HG03432 (cell line): ENCODE measurements around the gene PLK2.

ENCODE experiments used
- ATAC-seq: cut with Tn5 transposase; IDR thresholded peaks from one replicate; pipeline ENCODE4 v1.9.1; 2021; ENCODE audit warnings: mild to moderate bottlenecking, moderate library complexity; ENCODE audit not compliant: unreplicated experiment

The PLK2 gene

DNA sequence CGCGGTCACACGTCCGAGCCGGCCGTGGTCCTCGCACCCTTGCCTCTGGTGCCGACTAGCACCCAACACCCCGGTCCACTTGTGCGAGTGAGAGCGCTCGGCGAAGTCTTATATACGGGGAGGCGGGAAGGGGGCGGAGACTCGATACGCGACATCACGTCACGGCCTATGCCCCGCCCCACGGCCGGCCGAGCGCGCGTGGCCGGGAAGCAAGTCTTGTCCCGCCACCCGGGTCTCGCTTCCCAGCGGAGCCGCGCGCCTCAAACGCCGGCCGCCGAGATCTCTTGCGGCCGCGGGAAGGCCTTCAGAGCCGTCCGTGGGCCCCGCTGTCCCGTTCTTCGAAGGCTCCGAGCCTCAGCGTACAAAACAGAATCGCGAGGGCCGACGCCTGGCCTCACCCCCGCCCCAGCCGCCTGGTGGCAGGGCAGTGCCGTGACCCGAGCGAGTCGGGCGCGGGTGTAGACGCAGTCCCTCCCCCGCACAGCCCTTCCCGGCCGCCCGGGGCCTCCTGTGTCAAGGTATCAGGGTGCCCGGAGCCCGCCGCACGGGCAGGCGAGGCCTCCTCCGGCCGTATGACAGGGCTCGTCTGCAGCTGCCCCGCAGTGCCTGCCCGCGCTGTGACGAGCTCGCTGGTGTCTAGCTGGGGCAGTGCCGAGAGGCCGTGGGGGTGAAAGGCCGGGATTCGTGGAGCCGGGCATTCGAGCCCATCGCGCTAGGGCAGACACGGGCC lies at the start of gene PLK2:
Gene PLK2 (minus strand): TSS at position 85 of the 730 bp plus-strand sequence. CDS start 127 bp downstream, outside the sequence.
- ATAC-seq = peak; percentile 81

DNA sequence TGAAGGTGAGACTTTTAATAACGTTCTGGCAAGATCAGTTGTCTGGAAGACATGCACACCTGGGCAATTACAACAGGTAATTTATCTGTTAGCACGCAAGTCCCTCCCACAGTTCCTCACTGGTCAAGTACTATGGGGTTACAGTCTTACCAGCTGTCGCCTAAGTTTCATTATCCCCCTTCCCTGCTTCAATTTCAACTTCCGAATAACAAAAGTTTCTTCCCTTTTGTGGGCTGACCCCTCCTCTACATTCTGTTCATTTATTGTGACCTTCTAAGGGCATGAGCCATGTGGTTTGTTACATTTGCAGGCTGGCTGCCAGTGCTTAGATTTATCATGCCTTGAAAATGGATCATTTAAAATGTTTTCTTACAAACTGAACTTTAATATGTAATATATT lies 47.8 kb upstream of the PLK2 start:
- no peak for ATAC-seq

DNA sequence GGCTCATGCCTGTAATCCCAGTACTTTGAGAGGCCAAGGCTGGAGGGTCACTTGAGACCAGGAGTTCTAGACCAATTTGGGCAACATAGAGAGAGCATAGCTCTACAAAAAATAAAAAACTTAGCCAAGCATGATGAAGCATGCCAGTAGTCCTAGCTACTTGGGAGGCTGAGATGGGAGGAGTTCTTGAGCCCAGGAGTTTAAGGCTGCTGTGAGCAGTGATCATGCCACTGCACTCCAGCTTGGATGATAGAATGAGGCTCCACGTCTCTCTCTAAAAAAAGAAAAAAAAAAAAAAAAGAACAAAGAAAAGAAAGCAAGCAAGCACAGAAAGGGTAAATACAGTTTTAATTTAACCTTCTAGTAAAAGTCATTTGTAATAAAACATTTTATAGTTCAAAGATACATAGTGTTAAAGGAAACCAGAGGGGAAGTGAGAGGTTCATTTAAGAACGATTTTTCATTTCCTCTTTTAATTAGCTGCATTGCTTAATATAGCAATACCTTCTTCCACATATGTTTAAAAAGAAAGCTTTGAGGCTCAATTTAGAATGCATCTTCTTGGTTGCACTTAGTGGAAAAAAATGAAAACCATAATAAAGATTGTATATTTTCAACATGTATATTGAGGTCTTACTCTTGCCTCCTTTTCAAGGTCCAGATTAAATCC lies 46.2 kb upstream of the PLK2 start:
- peak; percentile 88 for ATAC-seq

DNA sequence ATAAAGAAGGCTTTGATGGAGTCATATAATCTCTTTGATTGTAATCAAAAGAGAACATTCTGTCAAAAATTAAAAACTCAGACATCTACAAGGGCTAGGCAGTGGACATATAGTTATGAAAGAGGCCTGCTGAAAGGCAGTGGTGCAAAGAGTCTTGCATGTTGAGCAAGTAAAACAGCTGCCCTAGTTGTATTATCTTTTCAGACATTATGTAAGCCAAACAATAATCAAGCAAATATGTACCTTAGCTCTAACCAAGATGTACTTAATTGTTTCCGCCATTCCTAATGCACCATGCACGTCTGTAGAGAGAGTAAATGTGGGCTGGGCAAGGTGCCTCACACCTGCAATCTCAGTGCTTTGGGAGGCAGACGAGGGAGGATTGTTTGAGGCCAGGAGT lies 45.6 kb upstream of the PLK2 start:
- no peak for ATAC-seq

DNA sequence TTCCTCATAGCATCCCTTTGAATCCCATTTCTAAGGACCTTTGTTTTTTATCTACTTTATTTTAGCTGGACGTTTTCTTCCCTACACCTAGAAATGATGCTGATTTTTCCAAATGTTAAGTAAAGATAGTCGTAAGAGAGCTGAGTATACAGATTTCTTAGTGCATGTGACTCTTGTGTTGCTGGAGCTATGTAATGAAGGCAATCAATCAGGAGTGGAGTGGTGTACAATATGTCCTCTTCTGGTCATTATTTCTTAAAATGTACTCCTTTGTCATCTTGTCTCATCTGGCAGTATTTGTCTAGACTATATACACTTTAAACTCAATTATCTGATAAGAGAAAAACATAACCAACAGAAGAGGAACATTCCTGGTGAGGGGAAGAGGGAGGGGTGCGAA lies 44.9 kb upstream of the PLK2 start:
- no peak for ATAC-seq

DNA sequence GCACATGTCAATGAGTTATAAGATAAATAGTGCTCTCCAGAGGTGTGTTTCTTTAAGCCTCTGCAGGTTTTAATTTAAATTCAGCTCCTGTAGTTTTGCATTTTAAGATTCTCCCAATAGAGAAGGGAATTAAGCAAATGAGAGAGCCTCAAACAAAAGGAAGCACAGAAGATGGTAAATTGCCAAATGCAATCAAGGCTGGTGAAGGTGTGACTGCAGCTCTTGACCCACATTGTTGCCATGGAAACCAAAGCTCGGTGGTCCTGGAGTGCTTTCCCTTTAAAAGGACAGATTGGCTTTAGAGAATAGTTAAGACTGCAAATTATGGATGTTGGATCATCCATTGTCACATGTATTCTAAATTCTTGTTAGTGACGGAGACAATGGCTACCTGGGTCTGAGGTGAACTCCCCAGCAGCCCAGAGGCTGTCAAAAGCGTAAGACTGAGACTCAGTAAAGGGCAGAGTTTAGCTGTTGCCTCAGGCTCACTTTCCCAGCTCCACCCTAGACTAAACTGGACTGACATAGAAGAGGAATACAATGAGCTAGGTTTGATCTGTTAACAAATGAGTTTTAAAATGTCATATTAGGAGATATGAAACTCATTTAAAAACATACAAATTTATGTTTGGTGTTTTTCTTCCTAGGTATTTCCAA lies 43.6 kb upstream of the PLK2 start:
- no peak for ATAC-seq

DNA sequence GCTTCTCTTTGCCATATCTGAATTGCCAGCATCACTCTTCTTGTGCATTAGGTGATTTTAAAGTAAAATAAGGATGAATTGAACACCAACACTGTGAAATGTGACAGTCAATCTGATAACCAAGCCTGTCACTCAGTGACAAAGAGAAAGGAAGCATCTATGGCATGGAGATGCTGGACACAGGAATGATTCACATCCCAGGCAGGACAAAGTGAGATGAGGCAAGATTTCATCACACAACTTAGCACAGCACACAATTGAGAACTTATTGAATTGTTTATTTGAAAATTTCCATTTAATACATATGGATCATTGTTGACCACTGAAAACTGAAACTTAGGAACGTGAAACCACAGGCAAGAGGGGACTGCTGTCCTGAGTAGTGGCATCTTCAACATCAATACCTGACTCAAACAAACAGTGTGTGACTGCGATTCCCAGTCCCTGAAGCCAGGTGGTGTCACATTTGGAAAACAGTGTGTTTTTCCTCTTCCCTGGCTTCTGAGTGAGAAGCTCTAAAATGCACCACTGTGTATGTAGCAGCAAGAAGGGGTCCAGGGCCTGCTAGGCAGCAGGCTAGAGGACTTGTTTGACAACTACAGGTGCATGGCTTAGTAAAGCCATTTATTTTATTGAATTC lies 42.0 kb upstream of the PLK2 start:
- ATAC-seq = no peak

DNA sequence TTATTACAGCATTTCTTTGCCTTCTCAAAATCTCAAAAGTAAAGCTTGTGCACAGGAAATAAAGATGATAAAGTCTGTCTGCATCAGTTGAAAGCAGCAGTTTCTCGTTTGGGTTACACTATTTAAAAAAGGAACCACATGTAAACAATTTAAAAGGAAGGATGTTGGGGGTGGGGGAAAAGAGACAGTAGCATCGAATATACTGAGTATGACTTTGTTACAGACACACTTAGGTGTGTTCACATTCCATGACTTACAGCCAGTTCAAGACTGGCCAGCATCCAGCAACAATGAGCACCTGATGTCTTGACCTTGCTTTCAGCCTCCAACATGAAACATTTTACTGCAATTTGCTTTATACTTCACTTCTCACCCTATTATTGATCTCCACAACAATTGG lies 40.1 kb upstream of the PLK2 start:
- no peak for ATAC-seq

DNA sequence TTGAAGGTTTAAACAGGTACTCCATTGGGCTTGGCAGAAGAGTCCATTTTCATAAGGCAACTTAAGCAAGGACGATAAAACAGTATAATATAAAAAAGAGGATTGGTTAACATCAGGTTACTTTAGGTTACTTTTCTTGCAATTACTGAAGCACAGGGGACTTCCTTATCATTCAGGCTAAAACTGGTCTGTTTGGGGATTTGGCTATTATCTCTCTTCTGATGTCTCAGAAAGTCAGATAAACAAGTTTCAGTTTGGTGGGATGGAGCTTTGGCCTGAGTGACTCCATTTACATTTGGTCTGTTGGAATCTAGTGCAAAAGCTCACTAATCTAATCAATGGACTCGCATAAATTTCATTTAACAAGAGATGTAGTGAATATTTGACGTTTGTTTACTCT lies 39.3 kb upstream of the PLK2 start:
- no peak for ATAC-seq

DNA sequence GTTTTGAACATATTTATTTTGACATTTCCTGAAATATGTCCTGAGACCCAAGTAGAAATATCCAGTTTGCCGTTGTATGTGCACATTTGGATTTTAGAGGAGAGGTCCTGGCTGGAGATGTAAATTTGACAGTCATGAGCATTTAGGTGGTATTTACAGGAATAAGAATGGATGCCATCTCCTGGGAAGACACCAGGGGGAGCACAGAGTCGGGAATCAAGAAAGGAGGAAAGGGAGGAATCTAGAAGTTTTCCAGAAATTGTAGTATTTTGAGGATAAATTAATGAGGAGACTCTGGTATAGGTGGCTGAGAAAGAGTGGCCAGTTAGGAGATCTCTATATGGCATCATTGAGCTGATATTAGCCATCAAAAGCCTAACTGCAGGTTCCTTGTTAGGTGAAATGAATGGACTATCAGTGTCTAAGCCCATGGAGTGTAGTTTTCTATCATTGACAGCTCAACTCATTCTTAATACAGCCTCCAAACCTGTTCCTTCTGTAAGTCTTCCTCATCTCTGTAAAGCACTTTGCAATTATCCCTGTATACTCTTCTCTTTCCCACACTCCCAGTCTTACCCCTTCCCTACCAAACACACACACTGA lies 38.6 kb upstream of the PLK2 start:
- ATAC-seq = no peak

DNA sequence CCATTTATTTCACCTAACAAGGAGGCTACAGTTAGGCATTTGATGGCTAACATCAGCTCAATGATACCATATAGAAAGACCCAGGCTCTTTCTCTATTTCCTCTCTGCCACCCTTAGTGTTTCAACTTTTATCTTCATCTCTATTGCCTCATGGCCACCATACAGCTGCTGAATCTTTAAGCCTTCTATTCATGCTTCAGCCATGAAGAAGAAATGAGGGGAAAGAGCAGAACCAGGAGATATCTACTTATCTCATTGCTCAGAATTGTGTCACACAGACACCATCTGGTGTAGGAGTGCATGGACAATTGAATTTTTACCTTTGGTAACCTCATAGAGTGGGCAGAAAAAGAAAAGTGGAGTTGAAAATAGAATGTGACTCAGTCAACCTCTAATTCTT lies 38.0 kb upstream of the PLK2 start:
- no peak for ATAC-seq

DNA sequence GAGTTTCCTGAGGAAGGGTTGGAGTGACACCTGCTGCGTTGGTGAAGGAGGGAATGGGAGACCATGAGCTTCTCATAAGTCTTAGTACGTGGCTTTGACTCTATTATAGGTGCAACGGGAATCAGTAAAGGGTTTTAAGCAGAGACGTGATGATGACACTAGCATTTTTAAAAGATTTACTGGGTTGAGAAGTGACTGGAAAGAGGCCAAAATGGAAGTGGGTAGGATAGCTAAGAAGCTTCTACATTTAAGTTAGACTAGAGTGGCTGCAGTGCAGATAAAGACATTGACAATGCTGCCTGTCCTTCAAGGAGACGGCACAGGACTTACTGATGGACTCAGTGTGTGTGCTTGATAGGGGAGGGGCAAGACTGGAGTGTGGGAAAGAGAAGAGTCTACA lies 37.5 kb upstream of the PLK2 start:
- ATAC-seq = no peak

DNA sequence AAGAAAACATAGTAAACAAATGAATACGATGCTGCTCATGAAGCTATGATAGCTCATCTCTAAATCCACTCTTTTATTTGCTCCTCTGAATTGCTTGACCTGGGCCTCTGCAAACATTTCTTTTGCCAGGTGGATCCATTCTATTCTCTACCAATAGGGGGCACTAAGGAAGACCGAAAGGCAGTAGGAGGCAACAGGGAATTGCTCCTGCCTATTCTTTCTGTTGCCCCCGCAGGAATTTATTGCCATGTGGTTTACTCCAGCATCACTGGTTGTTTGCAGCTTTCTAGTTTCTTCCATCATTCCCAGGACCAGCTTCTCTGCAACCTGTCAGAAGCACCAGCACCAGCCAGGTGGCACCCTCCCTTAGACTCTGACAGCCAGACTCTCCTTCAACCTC lies 36.6 kb upstream of the PLK2 start:
- ATAC-seq = no peak

DNA sequence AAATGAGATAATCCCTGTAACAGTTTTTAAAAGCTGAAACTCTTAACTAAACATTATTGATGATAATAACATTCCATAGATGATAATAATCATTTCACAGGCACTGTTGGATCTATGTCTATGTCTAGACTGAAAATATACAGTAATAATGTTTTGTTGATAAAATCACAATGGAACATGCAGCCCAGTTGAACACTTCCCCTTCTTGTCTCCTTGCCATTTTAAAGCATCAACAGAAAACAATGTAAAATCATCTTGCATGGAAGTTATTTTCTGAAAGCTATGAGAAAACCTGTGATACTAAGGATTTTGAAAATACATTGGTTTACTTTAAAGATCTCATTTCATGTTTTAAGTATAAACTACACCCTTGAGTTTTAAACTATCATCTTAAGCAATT lies 33.3 kb upstream of the PLK2 start:
- ATAC-seq = no peak

DNA sequence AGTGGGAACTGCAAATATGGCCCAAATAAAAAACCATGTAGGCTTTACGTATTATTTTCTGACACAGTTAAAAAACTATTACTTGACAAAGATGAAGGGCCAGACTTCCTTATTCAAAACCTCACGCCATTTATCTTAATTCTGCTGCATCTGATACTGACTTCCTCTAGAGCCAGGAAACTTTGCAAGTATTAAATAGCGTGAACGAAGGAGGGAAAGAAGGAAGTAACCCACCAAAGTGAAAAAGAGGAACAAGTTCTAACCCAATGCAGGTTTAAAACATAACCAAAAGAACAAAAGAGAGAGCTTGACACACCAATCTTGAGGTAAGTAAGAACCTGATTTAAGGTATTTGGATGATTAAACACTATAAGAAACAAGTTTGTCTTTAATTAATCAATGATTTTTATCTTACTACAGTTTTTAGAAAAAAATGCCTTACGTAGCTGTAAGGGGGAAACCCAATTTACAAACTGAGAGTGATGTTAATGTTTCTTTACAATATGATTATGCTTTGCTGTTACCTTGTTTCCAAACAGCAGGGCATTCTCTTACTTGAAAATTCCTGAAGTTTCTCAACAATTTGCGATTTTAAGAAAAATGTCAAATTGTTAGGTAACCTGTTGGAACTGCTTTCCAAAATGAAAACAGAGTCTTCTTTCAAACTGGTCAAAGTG lies 31.5 kb upstream of the PLK2 start, which contains the start of gene GAPT:
Gene GAPT (plus strand): TSS at position 220 of the 677 bp plus-strand sequence. CDS start 3,102 bp downstream, outside the sequence.
- peak; percentile 87 for ATAC-seq

DNA sequence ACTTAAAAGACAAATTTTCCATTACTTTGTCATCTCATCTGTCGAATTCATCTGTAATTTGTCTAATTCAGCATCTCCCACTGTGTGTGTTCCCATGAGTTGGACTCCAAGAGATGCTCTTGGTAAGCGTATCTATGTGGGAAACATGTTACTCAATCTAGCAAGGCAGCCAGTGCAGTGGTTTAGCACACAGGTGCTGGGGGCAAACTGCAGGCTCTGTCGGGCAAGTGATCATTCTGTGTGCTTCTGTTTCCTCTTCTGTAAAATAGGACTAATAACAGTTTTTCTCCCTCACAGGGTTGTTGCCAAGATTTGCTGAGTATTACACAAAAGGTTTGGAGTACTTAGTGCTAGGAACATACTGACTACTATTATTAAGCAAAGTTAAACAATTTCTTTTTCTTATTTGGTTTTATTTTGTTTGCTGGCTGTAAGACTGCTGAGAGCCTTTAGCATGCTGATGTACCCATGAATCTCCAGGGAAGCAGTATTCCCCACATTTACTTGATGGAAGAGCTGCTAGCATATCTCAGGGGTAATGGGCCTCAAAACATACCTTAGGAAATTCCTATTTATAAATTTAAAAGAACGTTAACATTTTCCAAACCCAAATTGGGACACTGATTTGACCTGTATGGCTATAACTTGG lies 30.6 kb upstream of the PLK2 start:
- peak; percentile 47 for ATAC-seq

DNA sequence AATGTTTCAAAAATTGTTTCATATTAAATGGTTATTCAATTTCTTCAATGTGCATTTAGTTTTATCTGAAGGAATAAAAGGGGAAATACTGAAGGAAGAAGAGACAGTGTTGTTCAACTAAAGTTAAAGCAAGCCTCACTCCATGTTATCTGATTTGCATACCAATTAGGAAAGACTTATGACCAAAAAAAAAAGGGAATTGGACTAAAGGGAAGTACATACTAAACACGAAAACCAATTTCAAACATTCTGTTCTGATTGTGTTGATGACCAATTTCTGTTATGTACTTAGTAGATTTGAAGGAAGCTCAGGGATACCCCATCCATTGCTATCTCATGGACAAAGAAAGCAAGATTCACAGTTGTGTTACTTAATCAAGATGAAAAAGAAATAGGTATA lies 26.4 kb upstream of the PLK2 start:
- no peak for ATAC-seq

DNA sequence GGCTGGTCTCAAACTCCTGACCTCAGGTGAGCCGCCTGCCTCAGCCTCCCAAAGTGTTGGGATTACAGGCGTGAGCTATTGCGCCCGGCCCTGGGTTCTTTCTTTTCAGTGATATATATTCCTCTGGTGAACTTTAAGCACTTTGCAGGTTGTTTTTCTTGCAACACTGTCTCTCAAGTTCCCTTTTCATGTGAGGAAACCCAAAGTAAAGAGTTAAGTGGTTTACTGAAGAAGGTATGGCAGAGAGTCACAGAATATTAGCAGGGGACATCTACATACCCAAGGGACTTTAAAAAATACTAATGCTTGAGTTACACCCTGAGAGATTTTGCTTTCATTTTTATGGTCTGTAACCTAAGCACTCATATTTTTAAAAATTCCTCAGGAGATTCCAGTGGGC lies 24.6 kb upstream of the PLK2 start:
- ATAC-seq = no peak

DNA sequence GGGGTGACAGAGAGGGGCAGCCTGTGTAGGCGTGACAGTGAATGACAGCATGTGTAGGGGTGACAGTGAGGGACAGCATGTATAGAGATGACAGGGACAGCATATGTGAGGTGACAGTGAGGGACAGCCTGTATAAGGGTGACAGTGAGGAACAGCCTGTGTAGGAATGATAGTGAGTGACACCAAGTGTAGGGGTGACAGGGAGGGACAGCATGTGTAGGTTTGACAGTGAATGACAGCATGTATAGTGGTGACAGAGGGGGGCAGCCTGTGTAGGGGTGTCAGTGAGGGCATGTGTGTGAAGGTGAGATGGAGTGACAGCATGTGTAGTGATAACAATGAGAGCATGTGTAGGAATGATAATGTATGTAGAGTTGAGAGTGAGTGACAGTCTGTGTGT lies 22.6 kb upstream of the PLK2 start:
- ATAC-seq = no peak

DNA sequence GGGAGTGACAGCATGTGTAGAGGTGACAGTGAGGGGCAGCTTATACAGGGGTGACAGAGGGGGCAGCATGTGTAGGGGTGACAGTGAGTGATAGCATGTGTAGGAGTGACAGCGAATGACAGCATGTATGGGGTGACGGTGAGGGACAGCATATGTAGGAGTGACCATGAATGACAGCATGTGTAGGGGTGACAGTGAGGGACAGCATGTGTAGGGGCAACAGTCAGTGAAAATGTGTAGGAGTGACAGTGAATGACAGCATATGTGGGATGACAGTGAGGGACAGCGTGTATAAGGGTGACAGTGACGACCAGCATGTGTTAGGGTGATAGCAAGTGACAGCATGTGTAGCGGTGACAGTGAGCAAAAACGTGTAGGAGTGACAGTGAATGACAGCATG lies 21.9 kb upstream of the PLK2 start:
- ATAC-seq = no peak
